ENCODE measurements around the gene SLC25A41. TPM values are rescaled to one million over a fixed set of nuclear protein-coding genes. Genes with fewer than 3 reads are reported as not detected.
A peak's percentile ranks its signal among the peaks of the same experiment; 100 is the strongest.

The SLC25A41 gene
- total and polyA plus RNA-seq, 2 of the 13 experiments (the other 11 are each of a cell fraction or from before 2014, with no cell fraction given): 0.33 to 0.95 TPM

- TF ChIP-seq ZNF12 (CRISPR knock-in tag; IDR thresholded peaks at IDR 0.05) (no peak), NFE2L2 (IDR thresholded peaks at IDR 0.05; ENCODE audit: low read length) (no peak), TOPORS (CRISPR knock-in tag; IDR thresholded peaks at IDR 0.05) (no peak), ZNF558 (CRISPR knock-in tag; IDR thresholded peaks at IDR 0.05; ENCODE audit: borderline replicate concordance) (no peak), ZNF121 (CRISPR knock-in tag; IDR thresholded peaks at IDR 0.05) (no peak), ZNF546 (CRISPR knock-in tag; conservative IDR thresholded peaks at IDR 0.05) (no peak), ZNF446 (CRISPR knock-in tag; IDR thresholded peaks at IDR 0.05) (no peak), BORCS8-MEF2B (CRISPR knock-in tag; IDR thresholded peaks at IDR 0.05) (no peak; the same call in 1 of the 2 replicates), ZEB1 (IDR thresholded peaks at IDR 0.05; ENCODE audit: insufficient replicate concordance, low read depth) (no peak), IKZF5 (CRISPR knock-in tag; IDR thresholded peaks at IDR 0.05) (no peak), HOXA5 (CRISPR knock-in tag; IDR thresholded peaks at IDR 0.05) (no peak), ZNF235 (CRISPR knock-in tag; IDR thresholded peaks at IDR 0.05; ENCODE audit: borderline replicate concordance) (no peak), IRF9 (CRISPR knock-in tag; IDR thresholded peaks at IDR 0.05; ENCODE audit: borderline replicate concordance) (no peak), GRHL1 (CRISPR knock-in tag; conservative IDR thresholded peaks at IDR 0.05) (no peak), ZNF460 (CRISPR knock-in tag; IDR thresholded peaks at IDR 0.05; ENCODE audit: borderline replicate concordance) (no peak), ZNF713 (CRISPR knock-in tag; IDR thresholded peaks at IDR 0.05) (no peak), ZNF331 (CRISPR knock-in tag; IDR thresholded peaks at IDR 0.05) (no peak), PBX3 (CRISPR knock-in tag; IDR thresholded peaks at IDR 0.05; ENCODE audit: borderline replicate concordance) (no peak), POLR2AphosphoS2 (IDR thresholded peaks at IDR 0.05; ENCODE audit: low read depth, low read length) (no peak), ZNF629 (CRISPR knock-in tag; conservative IDR thresholded peaks at IDR 0.05) (0 out of 2 replicates have a peak, but pooled peaks have one; percentile 19)
Observed at GRCh38 chr19:6481541-6482342, 48.2 kb upstream of the SLC25A41 start, which contains the start of gene DENND1C (continued).

Data from HepG2 (cell line).